ENCODE data around the gene CABP2.

Gene CABP2

DNA sequence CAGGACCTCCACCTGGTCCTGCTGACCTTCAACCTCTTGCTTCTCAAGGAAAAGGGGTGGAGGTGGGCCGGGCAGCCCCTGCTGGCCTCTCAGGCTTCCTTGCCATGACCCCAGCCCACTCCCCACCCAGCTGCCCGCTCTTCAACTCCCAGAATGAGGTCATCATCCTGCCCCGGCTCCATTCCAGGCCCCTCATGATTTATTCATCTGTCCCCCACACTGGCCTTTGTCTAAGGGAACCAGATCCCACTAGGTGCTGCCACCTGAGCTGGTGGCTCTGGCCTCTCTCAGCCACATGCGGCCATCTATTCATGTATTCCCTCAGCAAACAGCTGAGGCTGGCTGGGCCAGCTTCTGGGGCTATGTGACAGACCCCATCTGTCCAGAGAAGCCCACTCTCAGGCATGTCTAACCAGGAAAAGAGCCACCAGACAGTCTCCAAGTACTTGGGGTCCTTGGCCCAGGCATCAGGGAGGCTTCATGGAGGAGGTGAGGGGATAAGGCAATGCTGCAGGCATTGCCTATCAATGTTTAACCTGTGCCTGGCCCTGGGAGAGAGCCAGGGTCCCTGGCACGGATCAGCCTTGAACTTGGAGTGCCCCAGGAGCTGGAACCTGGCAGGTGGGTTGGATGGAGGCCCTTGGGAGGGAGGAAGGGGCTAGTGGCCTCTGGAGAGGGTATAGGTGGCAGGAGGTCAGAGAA lies 2.2 kb upstream of the CABP2 start:
- TF ChIP-seq SIN3A (IDR thresholded peaks at IDR 0.05; ENCODE audit: borderline replicate concordance, insufficient read depth, low read length), result no peak
- TF ChIP-seq, protein P1, sequence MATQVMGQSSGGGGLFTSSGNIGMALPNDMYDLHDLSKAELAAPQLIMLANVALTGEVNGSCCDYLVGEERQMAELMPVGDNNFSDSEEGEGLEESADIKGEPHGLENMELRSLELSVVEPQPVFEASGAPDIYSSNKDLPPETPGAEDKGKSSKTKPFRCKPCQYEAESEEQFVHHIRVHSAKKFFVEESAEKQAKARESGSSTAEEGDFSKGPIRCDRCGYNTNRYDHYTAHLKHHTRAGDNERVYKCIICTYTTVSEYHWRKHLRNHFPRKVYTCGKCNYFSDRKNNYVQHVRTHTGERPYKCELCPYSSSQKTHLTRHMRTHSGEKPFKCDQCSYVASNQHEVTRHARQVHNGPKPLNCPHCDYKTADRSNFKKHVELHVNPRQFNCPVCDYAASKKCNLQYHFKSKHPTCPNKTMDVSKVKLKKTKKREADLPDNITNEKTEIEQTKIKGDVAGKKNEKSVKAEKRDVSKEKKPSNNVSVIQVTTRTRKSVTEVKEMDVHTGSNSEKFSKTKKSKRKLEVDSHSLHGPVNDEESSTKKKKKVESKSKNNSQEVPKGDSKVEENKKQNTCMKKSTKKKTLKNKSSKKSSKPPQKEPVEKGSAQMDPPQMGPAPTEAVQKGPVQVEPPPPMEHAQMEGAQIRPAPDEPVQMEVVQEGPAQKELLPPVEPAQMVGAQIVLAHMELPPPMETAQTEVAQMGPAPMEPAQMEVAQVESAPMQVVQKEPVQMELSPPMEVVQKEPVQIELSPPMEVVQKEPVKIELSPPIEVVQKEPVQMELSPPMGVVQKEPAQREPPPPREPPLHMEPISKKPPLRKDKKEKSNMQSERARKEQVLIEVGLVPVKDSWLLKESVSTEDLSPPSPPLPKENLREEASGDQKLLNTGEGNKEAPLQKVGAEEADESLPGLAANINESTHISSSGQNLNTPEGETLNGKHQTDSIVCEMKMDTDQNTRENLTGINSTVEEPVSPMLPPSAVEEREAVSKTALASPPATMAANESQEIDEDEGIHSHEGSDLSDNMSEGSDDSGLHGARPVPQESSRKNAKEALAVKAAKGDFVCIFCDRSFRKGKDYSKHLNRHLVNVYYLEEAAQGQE (IDR thresholded peaks at IDR 0.05; ENCODE audit: insufficient read depth in 1 of 2, low read depth in 2 of 2, low read length in 2 of 2), result no peak
- TF ChIP-seq FOXP2 (optimal IDR thresholded peaks at IDR 0.05; ENCODE audit: borderline replicate concordance, extremely low read depth, extremely low read length, insufficient read depth), result no peak
- no peak for TF ChIP-seq TAF1 (IDR thresholded peaks at IDR 0.05; ENCODE audit: borderline replicate concordance, insufficient read depth, low read length)
- no peak for TF ChIP-seq POLR2AphosphoS5 (IDR thresholded peaks at IDR 0.05; ENCODE audit: low read depth, low read length)

DNA sequence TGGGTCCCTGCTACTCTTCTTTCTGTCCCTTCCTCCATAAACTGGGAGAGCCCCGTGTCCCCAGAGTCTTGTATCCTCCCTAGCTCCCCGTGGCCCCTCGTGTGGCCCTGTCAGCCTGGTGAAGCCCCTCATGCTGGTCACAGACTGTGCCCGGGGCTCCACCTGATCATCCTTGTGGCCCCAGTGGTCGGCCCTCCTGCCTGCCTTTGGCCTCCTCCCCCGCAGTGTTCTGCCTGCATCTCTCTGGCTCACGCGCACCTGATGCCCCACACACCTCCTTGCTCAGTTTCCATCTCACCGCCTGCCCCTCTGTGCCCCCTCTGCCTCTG lies 1.2 kb upstream of the CABP2 start:
- TF ChIP-seq POLR2AphosphoS5 (IDR thresholded peaks at IDR 0.05; ENCODE audit: low read depth, low read length), result no peak
- TF ChIP-seq, protein P1 (IDR thresholded peaks at IDR 0.05; ENCODE audit: insufficient read depth in 1 of 2, low read depth in 2 of 2, low read length in 2 of 2), result no peak
- no peak for TF ChIP-seq SIN3A (IDR thresholded peaks at IDR 0.05; ENCODE audit: borderline replicate concordance, insufficient read depth, low read length)
- no peak for TF ChIP-seq TAF1 (IDR thresholded peaks at IDR 0.05; ENCODE audit: borderline replicate concordance, insufficient read depth, low read length)
- no peak for TF ChIP-seq FOXP2 (optimal IDR thresholded peaks at IDR 0.05; ENCODE audit: borderline replicate concordance, extremely low read depth, extremely low read length, insufficient read depth)

DNA sequence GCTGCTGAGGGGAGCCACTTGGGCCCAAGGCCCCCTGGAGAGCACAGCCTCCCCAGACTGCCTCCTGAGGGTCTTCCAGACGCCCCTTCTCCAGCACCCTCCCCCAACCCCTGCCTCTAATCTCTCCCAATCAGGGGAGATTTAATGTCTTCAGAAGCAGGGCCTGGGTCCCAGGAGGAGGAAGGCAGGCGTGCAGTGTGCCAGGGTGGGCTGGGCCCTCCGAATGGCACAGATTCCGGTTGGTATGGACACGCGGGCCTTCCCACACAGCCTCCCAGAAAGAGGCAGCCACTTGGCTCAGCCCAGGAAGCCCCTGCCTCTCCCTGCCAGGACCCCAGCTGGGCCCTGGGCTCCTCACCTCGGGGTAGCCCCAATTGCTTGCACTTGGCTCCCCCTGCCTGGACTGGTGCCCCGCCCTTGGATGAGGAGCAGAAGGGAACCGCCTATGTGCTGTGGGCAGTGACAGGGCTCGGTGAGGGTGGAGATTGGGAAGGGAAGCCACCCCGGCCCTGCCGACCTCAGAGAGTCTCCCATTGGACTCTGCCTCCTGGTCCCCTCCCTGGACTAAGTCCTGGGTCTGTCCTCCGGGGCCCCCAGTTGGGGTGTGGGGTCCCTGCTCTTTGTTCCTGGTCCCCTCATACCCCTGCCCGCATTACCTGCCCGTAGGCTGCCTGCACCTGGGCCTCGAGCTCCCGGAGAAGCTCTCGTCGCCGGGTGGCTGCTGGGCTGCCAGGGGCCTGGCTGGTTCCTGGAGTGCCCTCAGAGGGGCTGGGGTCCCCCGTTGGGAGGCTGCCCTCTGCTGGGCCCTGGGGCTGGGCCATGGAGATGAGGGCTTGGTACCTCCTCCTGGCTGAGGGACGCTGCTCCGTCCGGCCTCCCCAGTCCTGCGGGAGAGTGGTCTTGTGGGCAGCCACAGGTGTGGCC lies 572 bp upstream of the CABP2 start:
- TF ChIP-seq FOXP2 (optimal IDR thresholded peaks at IDR 0.05; ENCODE audit: borderline replicate concordance, extremely low read depth, extremely low read length, insufficient read depth) (no peak), TAF1 (IDR thresholded peaks at IDR 0.05; ENCODE audit: borderline replicate concordance, insufficient read depth, low read length) (no peak), POLR2AphosphoS5 (IDR thresholded peaks at IDR 0.05; ENCODE audit: low read depth, low read length) (no peak), SIN3A (IDR thresholded peaks at IDR 0.05; ENCODE audit: borderline replicate concordance, insufficient read depth, low read length) (no peak)
- TF ChIP-seq, protein P1 (IDR thresholded peaks at IDR 0.05; ENCODE audit: insufficient read depth in 1 of 2, low read depth in 2 of 2, low read length in 2 of 2), result no peak

DNA sequence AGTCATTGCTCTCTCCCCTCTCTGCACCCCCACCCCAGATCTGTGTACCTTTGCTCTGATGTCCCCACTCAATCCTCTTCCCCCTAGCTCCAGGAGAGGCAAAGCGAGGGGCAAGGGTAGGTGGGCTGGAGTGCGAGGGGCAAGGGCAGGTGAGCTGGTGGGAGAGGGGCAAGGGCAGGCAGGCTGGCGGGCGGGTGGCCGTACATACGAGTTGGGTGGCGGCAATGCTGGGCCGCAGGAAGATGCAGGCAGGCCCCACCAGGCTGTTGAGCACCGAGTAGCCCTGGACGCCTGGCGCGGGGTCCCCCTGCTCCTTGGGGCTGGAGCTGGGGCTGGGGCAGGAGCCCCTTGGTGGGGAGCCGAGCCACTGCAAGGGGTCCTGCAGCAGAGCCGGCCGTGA lies 908 bp downstream of the CABP2 start:
- TF ChIP-seq POLR2AphosphoS5 (IDR thresholded peaks at IDR 0.05; ENCODE audit: low read depth, low read length), result no peak
- no peak for TF ChIP-seq TAF1 (IDR thresholded peaks at IDR 0.05; ENCODE audit: borderline replicate concordance, insufficient read depth, low read length)
- TF ChIP-seq FOXP2 (optimal IDR thresholded peaks at IDR 0.05; ENCODE audit: borderline replicate concordance, extremely low read depth, extremely low read length, insufficient read depth), result no peak
- no peak for TF ChIP-seq SIN3A (IDR thresholded peaks at IDR 0.05; ENCODE audit: borderline replicate concordance, insufficient read depth, low read length)
- TF ChIP-seq, protein P1 (IDR thresholded peaks at IDR 0.05; ENCODE audit: insufficient read depth in 1 of 2, low read depth in 2 of 2, low read length in 2 of 2), result no peak

All from PFSK-1 (cell line).